ENCODE results near the gene CEBPA.

CEBPA gene

DNA sequence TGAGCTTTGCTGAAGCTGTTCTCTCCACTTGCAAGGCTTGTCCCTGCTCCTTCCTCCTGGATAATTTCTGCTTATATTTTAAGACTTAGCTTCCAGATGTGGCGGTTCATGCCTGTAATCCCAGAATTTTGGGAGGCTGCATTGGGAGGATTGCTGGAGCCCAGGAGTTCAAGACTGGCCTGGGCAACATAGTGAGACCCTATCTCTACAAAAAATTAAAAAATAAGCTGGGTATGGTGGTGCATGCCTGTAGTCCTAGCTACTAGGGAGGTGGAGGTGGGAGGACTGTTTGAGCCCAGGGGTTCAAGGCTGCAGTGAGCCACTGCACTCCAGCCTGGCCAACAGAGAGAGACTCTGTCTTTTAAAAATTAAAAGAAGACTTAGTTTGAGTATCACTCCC, 31.6 kb downstream of the CEBPA start:
- DNase-seq: no peak

DNA sequence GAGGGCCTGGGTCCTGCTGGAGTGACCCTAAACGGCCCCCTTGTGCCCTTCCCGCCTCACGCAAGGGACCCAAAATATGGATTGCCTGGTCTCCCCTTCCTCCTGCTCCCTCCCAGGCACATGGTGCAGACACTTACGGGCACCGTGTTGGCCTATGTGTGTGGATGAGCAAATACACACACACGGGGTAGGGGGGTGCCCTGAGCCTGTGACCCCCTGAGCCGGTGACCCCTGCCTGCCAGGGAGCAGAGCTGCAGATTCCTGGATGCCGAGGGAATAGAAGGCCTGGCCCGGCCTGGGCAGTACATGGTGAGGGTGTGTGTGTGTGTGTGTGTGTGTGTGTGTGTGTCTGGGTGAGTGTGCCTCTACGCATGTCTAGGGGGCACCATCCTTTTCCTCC, 33.3 kb downstream of the CEBPA start:
- DNase-seq: no peak

DNA sequence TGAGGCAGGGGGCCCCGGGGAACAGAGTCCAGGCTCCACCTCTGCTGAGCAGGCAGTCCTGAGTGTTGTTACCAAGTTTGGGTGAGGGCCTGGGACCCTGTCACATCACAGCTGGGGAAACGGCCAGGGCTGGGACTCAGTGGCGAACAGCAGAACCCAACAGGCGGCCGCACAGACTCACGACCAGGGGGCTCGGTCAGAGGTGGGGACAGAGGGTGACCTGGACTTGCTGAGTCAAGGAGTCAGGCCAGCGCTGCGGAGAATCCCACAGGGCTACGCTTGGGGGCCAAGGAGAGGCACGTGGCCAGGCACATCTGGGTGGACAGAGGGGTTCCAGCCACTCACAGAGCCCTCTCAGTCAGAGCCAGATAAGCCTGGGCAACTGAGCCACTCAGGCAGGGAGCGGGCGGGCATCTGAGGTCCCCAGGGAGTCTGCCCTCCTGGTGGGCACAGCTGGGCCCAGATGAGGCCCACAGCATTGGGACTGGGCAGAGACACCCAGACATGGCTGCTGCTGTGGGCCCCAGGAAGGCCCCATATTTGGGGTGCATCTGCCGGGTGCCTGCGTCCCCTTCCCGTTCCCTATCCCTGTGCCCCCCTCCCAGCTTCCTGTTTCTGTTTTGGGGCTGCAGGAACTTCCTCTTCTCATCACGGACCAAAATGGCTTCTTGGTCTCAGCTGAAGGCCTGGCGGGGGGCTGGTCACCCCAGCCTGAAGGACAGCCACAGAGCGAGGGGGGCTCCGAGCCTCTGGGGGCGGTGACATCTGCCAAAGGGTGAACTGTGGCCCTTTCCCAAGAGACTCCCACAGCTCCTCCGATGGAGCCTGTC, 34.0 kb downstream of the CEBPA start:
- no peak for DNase-seq

DNA sequence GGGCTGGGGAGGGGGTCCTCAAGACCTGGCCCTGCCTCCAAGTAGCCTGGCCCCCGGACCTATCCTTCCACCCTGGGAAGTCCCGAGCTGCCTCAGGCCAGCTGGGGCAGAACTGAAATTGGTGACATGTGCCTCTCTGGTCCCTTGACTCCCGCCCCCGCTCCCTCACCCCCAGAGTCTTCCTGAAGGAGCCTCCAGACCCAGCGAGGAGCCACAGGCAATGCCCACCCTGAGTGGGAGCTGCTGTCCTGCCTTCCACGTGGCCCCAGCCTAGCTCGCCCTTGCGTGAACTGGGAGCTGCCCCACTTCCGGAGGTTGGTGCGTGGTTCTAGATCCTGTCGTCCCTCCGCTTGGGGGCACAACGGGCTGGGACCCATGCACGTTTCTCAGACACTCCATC, 34.6 kb downstream of the CEBPA start:
- no peak for DNase-seq

DNA sequence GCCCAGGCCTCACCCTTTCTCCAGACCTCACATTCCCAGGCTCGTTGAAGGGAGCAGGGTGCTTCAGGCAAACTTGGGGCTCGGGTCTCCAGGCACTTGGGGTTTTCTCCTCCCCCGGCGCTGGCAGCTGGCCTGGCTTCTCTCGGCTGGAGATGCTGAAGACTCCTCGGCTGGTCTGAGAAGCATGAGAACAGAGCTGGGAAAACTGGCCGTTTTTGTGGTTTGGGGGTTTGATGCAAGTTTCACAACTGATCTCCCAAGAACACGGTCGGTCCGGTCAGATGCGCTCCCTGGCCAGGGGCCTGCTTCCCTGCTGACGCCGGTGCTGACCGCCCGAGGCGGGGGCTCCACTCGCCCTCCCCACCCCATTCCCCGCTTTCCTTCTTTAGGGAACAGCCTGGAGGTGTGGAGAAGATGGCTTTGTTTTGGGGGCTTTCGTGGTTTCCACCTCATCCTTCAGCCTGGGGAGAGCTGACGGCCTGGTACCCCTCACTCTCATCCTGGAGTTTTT, 35.3 kb downstream of the CEBPA start:
- DNase-seq: no peak

DNA sequence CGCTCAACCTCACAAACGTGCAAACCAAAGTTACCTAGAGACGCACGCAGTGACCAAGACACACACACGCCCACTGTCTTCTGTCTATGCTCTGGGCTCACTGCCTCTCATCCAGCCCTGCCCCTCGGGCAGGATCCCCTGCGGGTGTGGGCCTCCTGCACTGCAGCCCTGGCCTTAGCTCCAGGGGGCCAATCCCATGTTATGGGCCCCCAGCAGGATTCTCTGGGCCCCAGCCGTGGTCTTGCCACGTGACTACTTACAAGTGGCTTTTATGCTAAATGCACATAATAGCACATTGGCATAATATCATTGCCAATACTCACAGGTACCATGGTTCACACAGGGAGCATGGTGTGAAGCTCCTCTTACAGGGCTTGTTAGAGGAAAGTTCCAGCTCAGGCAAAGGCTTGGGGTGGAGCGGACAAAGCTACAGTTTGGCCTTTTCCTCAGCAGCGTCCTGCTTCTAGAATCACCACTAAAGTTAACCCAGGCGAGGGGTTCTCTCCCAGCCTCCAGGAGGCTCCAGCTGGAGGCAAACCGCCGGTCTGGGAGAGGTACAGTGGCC, 37.4 kb downstream of the CEBPA start:
- no peak for DNase-seq

DNA sequence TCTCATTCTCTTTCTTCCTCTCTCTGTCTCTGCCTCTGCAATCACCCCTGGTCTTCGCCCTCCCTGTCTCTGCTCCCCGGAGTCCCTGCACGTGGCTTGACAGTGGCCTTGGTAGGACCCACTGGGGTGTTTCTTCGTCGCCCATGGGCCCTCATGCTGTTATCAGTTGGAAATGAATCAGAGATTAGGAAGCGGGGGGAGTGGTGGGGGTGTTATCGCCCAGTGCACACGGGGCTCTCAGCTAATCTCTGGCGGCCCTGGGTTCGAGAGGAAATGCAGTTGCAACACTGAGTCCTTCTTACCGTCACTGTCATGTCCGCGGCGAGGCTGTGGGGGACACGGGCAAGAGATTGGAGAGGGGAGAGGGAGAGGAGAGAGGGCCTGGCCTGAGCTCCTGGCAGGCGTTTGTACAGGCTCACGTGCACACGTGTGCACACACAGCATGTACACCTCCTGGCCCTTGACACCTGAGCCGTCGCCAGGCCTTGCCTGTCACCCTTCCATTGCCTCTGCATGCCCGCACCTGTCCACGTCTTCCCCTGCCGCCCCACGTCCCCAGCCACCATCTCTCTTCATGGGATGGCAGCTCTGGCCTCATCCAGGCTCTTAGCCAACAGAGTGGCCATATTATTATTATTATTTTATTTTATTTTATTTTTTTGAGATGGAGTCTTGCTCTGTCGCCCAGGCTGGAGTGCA, 38.9 kb downstream of the CEBPA start:
- no peak for DNase-seq

DNA sequence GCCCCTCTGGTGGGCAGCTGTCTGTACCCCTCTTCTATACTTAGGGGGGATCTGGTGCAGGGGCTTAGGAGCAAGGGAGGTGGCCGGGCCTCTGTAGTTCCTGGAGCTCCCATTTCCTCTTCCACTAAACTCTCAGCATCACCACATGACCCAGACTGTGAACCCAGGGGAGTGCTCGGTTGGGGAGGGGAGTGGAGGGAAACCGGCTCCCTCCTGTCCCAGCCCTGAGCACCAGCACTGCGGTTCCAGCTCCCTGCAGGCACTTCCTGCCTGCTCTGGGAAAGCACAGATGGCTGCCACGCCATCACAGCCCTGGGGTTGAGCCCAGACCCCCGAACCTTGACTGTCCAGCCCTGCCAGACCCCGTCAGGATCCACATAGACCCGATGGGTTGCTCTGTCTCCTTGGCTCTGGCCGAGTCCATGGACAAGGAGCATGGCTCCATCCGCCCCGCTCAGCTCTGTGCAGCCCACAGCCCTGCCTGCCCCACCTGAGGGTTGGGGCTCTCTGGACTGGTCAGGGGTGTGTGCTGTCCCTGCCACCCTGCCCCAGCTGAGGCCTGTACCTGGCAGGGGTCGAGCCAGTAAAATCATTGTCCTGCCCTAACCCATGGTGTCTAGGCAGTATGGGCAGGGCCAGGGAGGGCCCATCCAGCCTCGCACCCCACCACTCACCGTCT, 40.7 kb downstream of the CEBPA start:
- DNase-seq: no peak

DNA sequence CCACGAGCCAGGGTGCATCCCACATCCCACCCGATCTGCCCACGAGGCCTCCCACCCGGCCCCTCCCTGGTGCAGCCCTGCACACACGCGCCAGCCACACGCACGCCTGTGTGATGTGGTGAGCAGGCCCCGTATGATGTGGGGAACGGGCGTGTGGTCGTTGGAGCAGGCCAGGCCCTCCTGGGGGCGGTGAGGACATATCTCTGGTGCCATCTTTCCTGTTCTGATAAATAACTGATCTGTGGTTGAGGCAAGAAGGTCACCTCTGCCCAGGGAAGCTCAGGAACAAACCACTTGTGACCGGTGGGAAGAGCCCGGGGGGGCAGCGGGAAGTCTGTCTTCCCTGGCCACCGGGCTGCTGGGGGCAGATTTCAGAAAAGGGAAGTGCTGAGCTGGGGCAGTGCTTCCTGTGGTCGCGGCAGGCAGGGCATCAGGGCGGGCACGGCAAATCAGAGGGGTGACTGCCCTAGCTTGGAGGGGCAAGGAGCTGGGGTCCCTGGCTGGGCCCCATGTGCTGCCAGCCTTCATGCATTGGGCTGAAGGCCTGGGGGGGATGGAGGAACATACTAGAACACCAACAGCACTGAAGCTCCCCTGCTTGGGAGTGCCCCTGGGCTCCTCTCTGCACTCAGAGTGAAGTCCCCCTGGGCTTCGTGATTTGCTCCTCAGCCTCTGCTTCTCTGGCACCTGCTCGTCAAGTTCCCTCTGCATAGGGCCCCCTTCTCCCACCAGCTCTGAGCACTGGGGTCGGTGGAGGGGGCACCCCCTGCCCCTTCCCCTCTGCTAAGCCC, 41.5 kb downstream of the CEBPA start:
- DNase-seq: no peak

DNA sequence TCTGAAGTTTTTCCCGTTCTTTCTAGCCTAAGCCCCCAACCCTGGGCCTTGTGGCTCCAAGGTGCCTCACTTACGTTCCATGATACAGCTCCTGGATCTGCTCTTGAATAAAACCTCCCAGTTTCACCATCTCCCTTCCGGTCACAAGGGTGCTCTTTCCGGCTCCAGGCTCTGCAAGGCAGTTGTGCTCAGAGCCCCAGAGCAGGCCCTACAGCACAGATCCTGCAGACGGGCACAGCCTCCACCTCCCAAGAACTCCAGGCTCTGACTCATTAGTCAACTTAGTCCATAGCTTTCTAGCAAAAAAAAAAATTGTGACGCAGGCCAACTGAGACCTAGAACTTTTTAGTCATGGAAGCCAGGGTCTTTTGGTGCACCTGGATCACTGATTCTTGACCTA, 42.8 kb downstream of the CEBPA start:
- no peak for DNase-seq

DNA sequence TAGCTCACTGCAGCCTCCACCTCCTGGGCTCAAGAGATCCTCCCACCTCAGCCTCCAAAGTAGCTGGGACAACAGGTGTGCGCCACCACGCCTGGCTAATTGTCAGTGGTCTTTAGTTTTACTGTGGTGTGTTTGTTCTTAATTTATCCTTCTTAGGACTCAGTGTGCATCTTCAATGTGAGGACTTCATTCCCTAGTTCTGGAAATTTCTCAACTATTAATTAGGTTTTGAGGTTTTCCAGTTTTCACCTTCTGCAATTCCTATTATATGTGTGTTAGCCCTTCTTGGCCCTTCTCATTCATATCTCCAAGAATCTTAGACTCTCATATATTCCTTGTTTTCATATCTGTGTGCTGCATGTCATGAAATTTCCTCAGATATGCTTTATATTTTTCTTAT, 44.5 kb downstream of the CEBPA start:
- no peak for DNase-seq

DNA sequence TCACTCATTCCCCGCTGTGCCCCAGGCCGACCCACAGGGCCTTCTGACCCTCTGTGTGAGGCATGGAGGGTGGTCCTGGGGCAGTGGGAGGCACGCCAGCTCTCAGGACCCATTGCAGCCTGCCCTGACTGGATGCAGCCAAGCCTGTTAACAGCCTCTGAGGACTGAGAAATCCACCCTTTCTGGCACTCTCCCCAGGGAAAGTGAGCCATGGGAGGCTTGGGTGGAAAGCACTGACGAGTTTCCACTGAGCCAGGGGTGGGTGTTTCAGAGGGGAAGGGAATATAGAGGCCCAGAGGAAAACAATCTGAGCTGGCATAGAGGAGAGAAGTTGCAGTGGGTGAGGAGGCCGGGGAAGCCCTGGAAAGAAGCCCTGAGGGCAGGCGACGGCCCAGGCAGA, 46.1 kb downstream of the CEBPA start:
- no peak for DNase-seq

DNA sequence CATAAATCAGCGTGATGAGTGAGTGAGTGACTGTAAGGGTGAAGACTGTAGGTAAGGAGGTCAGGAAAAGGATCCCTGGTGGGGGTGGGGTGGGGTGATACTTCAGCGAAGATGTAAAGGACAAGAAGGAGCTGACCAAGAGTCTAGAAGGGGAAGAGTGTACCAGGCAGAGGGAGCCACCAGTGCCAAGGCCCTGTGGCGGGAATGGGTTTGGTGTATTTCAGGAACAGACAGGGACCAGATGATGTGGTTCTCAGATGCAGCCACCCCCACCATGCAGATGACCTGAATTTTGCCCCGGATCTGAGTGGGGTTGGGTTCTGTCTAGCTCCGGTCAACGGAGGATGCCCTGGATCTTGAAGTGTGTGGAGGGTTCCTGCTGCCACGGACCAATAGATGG, 46.6 kb downstream of the CEBPA start:
- DNase-seq: no peak

DNA sequence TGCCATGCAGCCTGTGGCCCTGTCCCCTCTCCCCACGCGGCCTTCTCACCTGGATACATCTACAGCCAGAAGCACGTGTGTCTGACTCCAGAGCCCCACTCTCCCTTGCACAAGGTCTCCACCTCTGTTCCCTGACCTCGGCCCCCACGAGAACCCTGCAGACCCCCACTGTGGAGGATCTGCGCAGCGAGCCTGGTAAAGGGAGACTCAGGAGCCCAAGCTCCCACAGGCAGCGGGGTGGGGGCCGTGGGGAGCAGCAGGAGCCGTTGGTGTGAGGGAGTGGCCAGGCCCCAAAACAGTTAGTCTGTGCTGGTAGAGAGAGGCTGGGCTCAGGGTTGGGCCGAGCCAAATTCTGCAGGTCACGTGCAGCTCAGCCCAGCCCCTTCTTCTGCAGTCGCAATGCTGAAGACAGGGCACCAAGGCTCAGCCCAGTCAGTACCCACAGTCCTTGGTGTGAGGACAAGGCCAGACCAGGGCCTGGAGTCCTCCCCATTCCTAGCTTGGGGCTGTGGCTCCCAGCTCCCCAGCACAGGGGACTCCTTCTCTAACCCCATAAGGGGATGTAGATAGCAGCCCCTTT, 48.0 kb downstream of the CEBPA start:
- no peak for DNase-seq

DNA sequence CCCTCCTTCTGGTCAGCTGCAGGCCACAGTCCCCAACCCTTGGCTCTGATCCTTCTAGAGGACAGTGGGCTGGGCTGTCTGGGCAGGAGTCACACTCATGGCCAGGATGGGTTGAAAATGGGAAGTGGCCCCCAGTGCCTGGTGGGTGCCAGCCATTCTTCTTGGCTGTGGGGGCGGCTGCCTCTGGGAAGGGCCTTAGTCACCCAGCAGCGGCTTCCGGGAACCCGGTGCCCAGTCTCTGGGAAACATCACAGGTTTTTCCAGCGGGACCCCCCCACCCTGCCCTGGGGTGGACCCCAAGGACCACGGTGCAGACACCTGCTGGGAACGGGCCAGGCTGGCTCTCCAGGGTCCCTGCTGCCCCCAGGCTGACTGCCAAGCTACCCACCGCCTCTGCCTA, 49.4 kb downstream of the CEBPA start:
- DNase-seq: no peak

DNA sequence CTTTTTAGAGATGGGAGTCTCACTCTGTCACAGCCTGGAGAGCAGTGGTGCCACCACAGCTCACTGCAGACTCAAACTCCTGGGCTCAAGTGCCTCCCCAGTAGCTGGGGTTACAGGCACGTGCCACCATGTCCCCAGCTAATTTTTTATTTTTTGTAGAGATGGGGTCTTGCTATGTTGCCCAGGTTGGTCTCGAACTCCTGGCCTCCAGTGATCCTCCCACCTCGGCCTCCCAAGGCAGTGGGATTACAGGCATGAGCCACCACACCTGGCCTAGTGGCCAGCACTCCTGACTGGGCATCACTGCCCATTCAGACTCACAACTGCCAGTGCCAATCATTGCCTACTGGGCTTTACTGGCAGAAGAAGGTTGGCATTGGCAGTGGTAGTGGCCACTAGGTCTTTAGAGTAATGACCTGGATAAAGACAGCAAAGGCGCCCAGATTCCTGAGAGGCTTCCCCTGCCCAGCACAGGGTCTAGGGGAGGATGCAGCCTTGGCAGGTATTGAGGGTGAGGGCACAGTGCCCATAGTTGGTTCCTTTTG, 49.8 kb downstream of the CEBPA start:
- no peak for DNase-seq

DNA sequence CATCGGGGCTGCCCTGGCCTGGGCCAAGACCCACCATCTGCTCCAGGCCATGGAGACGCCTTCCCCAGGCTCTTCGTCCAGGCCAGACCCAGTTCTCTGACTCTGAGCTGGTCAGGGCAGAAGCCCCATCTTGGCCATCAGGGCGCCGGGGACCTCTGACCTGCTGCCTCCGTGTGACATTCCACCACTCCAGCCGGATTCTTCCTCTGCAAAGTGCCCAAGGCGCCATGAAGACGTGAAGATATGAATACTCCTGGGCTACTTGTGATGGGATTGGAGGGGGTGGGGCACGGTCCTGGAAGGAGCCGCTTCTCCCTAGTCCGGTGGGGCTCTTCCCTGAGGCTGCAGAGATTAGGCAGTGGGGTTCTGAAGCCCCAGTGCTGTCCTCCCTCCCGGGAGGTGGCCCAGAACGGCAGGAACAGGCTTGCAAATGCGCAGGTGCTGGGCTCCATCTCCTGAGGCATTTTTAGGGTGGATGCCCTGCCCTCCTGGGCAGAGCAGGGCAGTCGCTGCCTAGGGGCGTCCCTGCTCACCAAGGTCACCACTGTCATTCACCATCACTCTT, 50.7 kb downstream of the CEBPA start:
- DNase-seq: no peak

DNA sequence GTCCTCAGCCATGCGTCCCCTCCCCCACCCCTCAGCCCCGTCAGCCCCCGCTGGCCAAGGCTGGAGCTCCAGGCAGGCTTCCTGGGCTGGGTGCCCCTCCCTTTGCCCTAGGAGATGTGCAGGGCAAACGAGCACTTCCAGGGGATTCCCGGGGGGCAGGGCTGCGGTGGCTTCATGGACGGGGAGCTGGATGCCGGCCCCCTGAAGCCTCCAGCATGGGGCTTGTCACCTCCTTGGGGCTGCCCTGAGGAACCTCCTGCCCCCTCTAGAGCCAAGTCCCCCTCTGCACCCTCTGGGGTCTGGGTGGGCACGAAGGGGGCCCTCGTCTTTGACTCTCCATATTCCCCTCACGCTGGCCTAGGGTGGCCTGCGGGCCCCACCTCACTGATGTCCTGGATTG, 51.3 kb downstream of the CEBPA start:
- no peak for DNase-seq

DNA sequence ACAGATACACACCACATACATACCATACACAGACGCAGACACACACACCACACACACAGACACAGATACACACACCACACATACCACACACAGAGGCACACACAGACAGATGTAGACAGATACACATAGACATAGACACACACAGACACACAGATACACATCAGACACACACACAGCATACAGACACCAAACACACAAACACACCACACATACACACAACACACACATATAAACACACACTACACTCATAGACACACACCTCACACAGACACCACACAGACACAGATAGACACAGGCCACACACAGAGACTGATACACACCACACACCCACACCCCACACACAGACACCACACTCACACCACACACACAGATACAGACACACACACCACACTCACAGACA, 51.8 kb downstream of the CEBPA start:
- no peak for DNase-seq

All from NCI-H187 treated with DMSO at 0.1 percent for 48 hours (cell line).